CD4-positive, alpha-beta T cell (primary cell): ENCODE measurements around the gene RAMP1. TPM values are rescaled to one million over a fixed set of nuclear protein-coding genes. Genes with fewer than 3 reads are reported as not detected.

ENCODE experiments used
- ATAC-seq: fragments of 200-7000 bp; cut with Tn5 transposase; one replicate; pipeline ENCODE4 v1.10.0; 2022; ENCODE audit warnings: mild to moderate bottlenecking; ENCODE audit not compliant: poor library complexity
- CTCF ChIA-PET: fragments of 350-600 bp; sonication (Branson Sonifier 250); formaldehyde crosslinking; loops from one replicate; lab custom pipeline; 2021; ENCODE audit warnings: antibody characterized with exemption, inconsistent platforms; lab: Charles Lee
- POLR2A ChIA-PET: fragments of 350-600 bp; sonication (Branson Sonifier 250); formaldehyde crosslinking; loops from one replicate; lab custom pipeline; 2021; ENCODE audit warnings: antibody characterized with exemption, inconsistent platforms; lab: Charles Lee
- DNase-seq, 14 experiments: peaks; one replicate each; pipeline ENCODE4 v3.0.0-alpha.2; 2013 to 2020; ENCODE audit warnings: mixed read lengths in 2 of 14
- H3K27ac ChIP-seq, 2 donors: one replicate each; pipeline versions ENCODE4 v1.5.1 to v1.7.0; 2013; ENCODE audit warnings: low read length in 2 of 2, low read depth in 1 of 2, mild to moderate bottlenecking in 1 of 2
- H3K27me3 ChIP-seq, 2 experiments: 1 replicate in 1 of 2; 2 replicates in 1 of 2; pipeline versions ENCODE4 v1.6.1 to v1.7.0; 2013; ENCODE audit warnings: low read length in 2 of 2, control low read depth in 1 of 2, mild to moderate bottlenecking in 1 of 2, moderate library complexity in 1 of 2; ENCODE audit not compliant: insufficient read depth in 2 of 2, control insufficient read depth in 1 of 2
- H3K36me3 ChIP-seq: one replicate; pipeline ENCODE4 v1.6.1; 2013; ENCODE audit warnings: low read length, control low read depth; ENCODE audit not compliant: insufficient read depth
- H3K4me1 ChIP-seq: one replicate; pipeline ENCODE4 v1.6.1; 2013; ENCODE audit warnings: low read length, control low read depth; ENCODE audit not compliant: insufficient read depth
- H3K4me3 ChIP-seq: one replicate; pipeline ENCODE4 v1.5.1; 2013; ENCODE audit warnings: mild to moderate bottlenecking, low read length, moderate library complexity
- H3K9me3 ChIP-seq, 2 experiments: 1 replicate in 1 of 2; 2 replicates in 1 of 2; pipeline versions ENCODE4 v1.6.1 to v1.7.0; 2013; ENCODE audit warnings: low read length in 2 of 2, mild to moderate bottlenecking in 2 of 2, control low read depth in 1 of 2, moderate library complexity in 1 of 2; ENCODE audit not compliant: control insufficient read depth in 1 of 2, insufficient read depth in 1 of 2
- H3K27ac Mint-ChIP-seq: one replicate; pipeline ENCODE4 v1.8.0; 2020; ENCODE audit warnings: mixed read lengths
- H3K27me3 Mint-ChIP-seq: one replicate; pipeline ENCODE4 v1.8.0; 2021; ENCODE audit warnings: mixed read lengths
- H3K36me3 Mint-ChIP-seq: one replicate; pipeline ENCODE4 v1.8.0; 2021; ENCODE audit warnings: low read depth, mixed read lengths
- H3K4me1 Mint-ChIP-seq: one replicate; pipeline ENCODE4 v1.8.0; 2021; ENCODE audit warnings: low read depth, mixed read lengths
- H3K4me3 Mint-ChIP-seq: one replicate; pipeline ENCODE4 v1.8.0; 2020; ENCODE audit warnings: mild to moderate bottlenecking, mixed read lengths
- H3K9me3 Mint-ChIP-seq: one replicate; pipeline ENCODE4 v1.8.0; 2020; ENCODE audit warnings: mixed read lengths
- CTCF ChIP-seq: fragments of 200-600 bp; IDR thresholded peaks from one replicate; pipeline ENCODE4 v1.8.0; 2022; ENCODE audit warnings: antibody characterized with exemption, mild to moderate bottlenecking
- intact Hi-C, 2 experiments: fragments of 100-400 bp; cut with DNase I in 1 of 2; cut with micrococcal nuclease in 1 of 2; formaldehyde crosslinking; loops; one replicate each; pipeline versions ENCODE4 v1.15.1 to v1.9.0; 2023 to 2025; cut with DNase I, micrococcal nuclease
- total RNA-seq, 174 experiments: library from RNA in 2 of 174; stranded (reverse) in 2 of 174; gene quantifications; one replicate each; pipeline ENCODE4 v1.2.3 and lab custom pipeline; 2021 to 2026

The RAMP1 gene
- total RNA-seq, 2 experiments from 2014 or later = not detected

- DNase-seq (no peak), ATAC-seq (no peak)
- H3K27ac ChIP-seq = no peak overlapping the region
- no peaks in the 10 kb centered on the region for H3K27me3 ChIP-seq
- Mint-ChIP-seq H3K27me3 (no peaks in the 10 kb centered on the region), H3K4me1 (peaks cover 4% of the 10 kb centered on the region), H3K27ac (no peak overlapping the region), H3K4me3 (no peak overlapping the region), H3K36me3 (no peaks in the 10 kb centered on the region), H3K9me3 (peaks cover under 1% of the 10 kb centered on the region)
- TF ChIP-seq CTCF = no peak
- peaks cover 2 to 4% of the 10 kb centered on the region in 2 experiments for H3K9me3 ChIP-seq
- H3K4me3 ChIP-seq = no peak overlapping the region
- POLR2A ChIA-PET = no interaction called here
- intact Hi-C loops = no loop called here
- CTCF ChIA-PET = no interaction called here
- no peaks in the 10 kb centered on the region for H3K36me3 ChIP-seq
- no peaks in the 10 kb centered on the region for H3K4me1 ChIP-seq
These were observed 53.1 kb downstream of the RAMP1 start for GRCh38 chr2:237912271-237913192.

- DNase-seq = no peak
- CTCF ChIA-PET = no interaction called here
- Histone ChIP-seq H3K4me1 (no peaks in the 10 kb centered on the region), H3K9me3 (peaks cover 0 to 4% of the 10 kb centered on the region in 2 experiments), H3K4me3 (no peak overlapping the region), H3K27me3 (no peaks in the 10 kb centered on the region), H3K36me3 (no peaks in the 10 kb centered on the region), H3K27ac (no peak overlapping the region)
- no peak overlapping the region for H3K4me3 Mint-ChIP-seq
- no peak overlapping the region for H3K27ac Mint-ChIP-seq
- no peak for TF ChIP-seq CTCF
- no peaks in the 10 kb centered on the region for H3K27me3 Mint-ChIP-seq
- POLR2A ChIA-PET = no interaction called here
- intact Hi-C loops = no loop called here
- ATAC-seq = no peak
- peaks cover 4% of the 10 kb centered on the region for H3K4me1 Mint-ChIP-seq
- no peaks in the 10 kb centered on the region for H3K9me3 Mint-ChIP-seq
- H3K36me3 Mint-ChIP-seq = no peaks in the 10 kb centered on the region
These were observed 53.9 kb downstream of the RAMP1 start for GRCh38 chr2:237913193-237913917.

- Mint-ChIP-seq H3K4me1 (peaks cover 9% of the 10 kb centered on the region), H3K27ac (no peak overlapping the region), H3K36me3 (no peaks in the 10 kb centered on the region), H3K27me3 (no peaks in the 10 kb centered on the region), H3K9me3 (no peaks in the 10 kb centered on the region), H3K4me3 (no peak overlapping the region)
- TF ChIP-seq CTCF = no peak
- Histone ChIP-seq H3K36me3 (no peaks in the 10 kb centered on the region), H3K27me3 (no peaks in the 10 kb centered on the region), H3K9me3 (no peaks in the 10 kb centered on the region), H3K4me3 (no peak overlapping the region), H3K27ac (no peak overlapping the region), H3K4me1 (peaks cover 4% of the 10 kb centered on the region)
- ChIA-PET CTCF (no interaction called here), POLR2A (interaction anchor here (1.1 kb wide), 1 partner anchor 53 kb away, joined by 3 read pairs; no protein-coding TSS in a partner anchor)
- intact Hi-C loops = no loop called here
- DNase-seq (no peak), ATAC-seq (no peak)
These were observed 56.2 kb downstream of the RAMP1 start for GRCh38 chr2:237915576-237915975.
